ENCODE results near the gene CLDND2.
A peak's percentile ranks its signal among the peaks of the same experiment; 100 is the strongest.

CLDND2 gene

GRCh38 chr19:51366389-51367254, 2.2 kb downstream of the CLDND2 start (continued):
- TF ChIP-seq CTCF (tag by site-specific recombination; IDR thresholded peaks at IDR 0.05) (no peak; the same call in 1 of the 2 replicates), ZNF19 (tag by site-specific recombination; IDR thresholded peaks at IDR 0.05; ENCODE audit: low read depth) (no peak), ZNF777 (tag by site-specific recombination; IDR thresholded peaks at IDR 0.05; ENCODE audit: borderline replicate concordance) (peak; percentile 54; the same call in 1 of the 2 replicates), ZBTB26 (tag by site-specific recombination; optimal IDR thresholded peaks at IDR 0.05) (peak; percentile 55), ZNF280D (tag by site-specific recombination; IDR thresholded peaks at IDR 0.05) (no peak), GFI1B (tag by site-specific recombination; IDR thresholded peaks at IDR 0.05) (no peak), ZNF558 (tag by site-specific recombination; IDR thresholded peaks at IDR 0.05) (no peak), HOXD13 (CRISPR knock-in tag; IDR thresholded peaks at IDR 0.05; ENCODE audit: borderline replicate concordance) (no peak), SALL2 (tag by site-specific recombination; IDR thresholded peaks at IDR 0.05; ENCODE audit: borderline replicate concordance) (no peak), RBAK (tag by site-specific recombination; IDR thresholded peaks at IDR 0.05) (no peak), ZNF580 (tag by site-specific recombination; IDR thresholded peaks at IDR 0.05) (peak; percentile 48; the same call in 1 of the 2 replicates), ZSCAN4 (tag by site-specific recombination; IDR thresholded peaks at IDR 0.05) (peak; percentile 40; the same call in 1 of the 2 replicates), ZNF112 (tag by site-specific recombination; IDR thresholded peaks at IDR 0.05) (no peak), EGR2 (tag by site-specific recombination; IDR thresholded peaks at IDR 0.05; ENCODE audit: low read depth) (peak; percentile 44), ZNF792 (tag by site-specific recombination; IDR thresholded peaks at IDR 0.05) (0 out of 2 replicates have a peak, but pooled peaks have one; percentile 12), ZFHX2 (tag by site-specific recombination; conservative IDR thresholded peaks at IDR 0.05) (peak; percentile 67), ZNF791 (tag by site-specific recombination; IDR thresholded peaks at IDR 0.05) (0 out of 2 replicates have a peak, but pooled peaks have one; percentile 8), ZNF2 (tag by site-specific recombination; IDR thresholded peaks at IDR 0.05) (0 out of 2 replicates have a peak, but pooled peaks have one; percentile 17), ZNF48 (tag by site-specific recombination; IDR thresholded peaks at IDR 0.05) (no peak), ZNF23 (tag by site-specific recombination; IDR thresholded peaks at IDR 0.05; ENCODE audit: borderline replicate concordance) (no peak), ZNF24 (tag by site-specific recombination; IDR thresholded peaks at IDR 0.05) (no peak; the same call in 1 of the 2 replicates), ZBTB48 (tag by site-specific recombination; IDR thresholded peaks at IDR 0.05) (peak; percentile 72), ZNF571 (tag by site-specific recombination; IDR thresholded peaks at IDR 0.05) (no peak), KLF16 (tag by site-specific recombination; IDR thresholded peaks at IDR 0.05) (peak; percentile 78; the same call in 1 of the 2 replicates), ZNF184 (tag by site-specific recombination; IDR thresholded peaks at IDR 0.05) (no peak), ZNF426 (tag by site-specific recombination; IDR thresholded peaks at IDR 0.05) (no peak), KLF10 (tag by site-specific recombination; IDR thresholded peaks at IDR 0.05) (peak; percentile 81), ZNF324 (tag by site-specific recombination; IDR thresholded peaks at IDR 0.05) (0 out of 2 replicates have a peak, but pooled peaks have one; percentile 46), ZNF350 (tag by site-specific recombination; IDR thresholded peaks at IDR 0.05) (no peak), ZNF202 (tag by site-specific recombination; IDR thresholded peaks at IDR 0.05; ENCODE audit: borderline replicate concordance) (no peak), FEZF1 (tag by site-specific recombination; IDR thresholded peaks at IDR 0.05) (no peak), ZNF433 (tag by site-specific recombination; IDR thresholded peaks at IDR 0.05; ENCODE audit: low read depth) (no peak), ZNF10 (tag by site-specific recombination; IDR thresholded peaks at IDR 0.05) (peak; percentile 10; the same call in 1 of the 2 replicates), ZSCAN23 (tag by site-specific recombination; IDR thresholded peaks at IDR 0.05) (no peak)
